NCI-H2171 (cell line): Measurements from ENCODE around the gene NPAS3.

Experiments
- DNase-seq: peaks from one replicate; lab custom pipeline; 2025; lab: John Stamatoyannopoulos, UW

NPAS3 gene

DNA sequence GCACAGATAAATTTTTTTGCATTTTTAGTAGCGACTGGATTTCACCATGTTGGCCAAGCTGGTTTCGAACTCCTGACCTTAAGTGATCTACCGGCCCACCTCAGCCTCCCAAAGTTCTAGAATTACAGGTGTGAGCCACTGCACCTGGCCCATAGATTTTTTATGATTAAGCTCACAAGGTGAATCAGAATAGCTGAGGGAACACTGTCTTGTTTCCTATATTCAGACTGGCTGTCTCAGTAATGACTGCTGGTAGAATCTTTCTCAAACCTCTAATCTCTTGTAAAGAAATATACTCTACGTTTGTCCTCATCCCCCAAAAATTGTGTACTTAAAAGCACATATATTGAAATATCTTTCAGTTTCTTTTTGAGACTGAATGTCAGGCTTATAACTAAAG lies 650.1 kb downstream of the NPAS3 start:
- no peak for DNase-seq

- DNase-seq, result no peak
Observed at GRCh38 chr14:33589334-33589733, 650.7 kb downstream of the NPAS3 start.

- no peak for DNase-seq
Observed at GRCh38 chr14:33590891-33591630, 652.4 kb downstream of the NPAS3 start.

DNA sequence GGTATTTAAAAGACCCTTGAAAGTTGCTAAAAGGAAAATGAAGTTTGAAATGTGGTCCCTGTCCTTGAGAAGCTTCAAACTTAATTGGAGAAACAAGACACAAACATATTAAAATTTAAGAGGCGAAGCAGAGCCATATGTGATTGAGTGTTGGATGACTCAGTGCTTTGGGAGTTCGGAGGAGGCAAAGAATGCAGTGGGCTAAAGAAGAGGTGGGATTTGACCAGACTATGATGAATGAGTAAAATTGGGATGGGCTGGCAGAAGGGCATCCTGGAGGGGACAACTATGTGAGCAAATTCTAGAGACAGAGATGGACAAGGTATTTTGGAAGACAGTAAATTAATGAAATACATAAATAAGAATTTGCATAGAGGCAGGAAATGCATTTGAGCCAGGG lies 653.6 kb downstream of the NPAS3 start:
- DNase-seq, result no peak

GRCh38 chr14:33596211-33597080 lies 657.8 kb downstream of the NPAS3 start:
- no peak for DNase-seq

- no peak for DNase-seq
Observed at GRCh38 chr14:33598582-33598981, 659.9 kb downstream of the NPAS3 start.

GRCh38 chr14:33602396-33602795 lies 663.7 kb downstream of the NPAS3 start:
- DNase-seq, result no peak

DNA sequence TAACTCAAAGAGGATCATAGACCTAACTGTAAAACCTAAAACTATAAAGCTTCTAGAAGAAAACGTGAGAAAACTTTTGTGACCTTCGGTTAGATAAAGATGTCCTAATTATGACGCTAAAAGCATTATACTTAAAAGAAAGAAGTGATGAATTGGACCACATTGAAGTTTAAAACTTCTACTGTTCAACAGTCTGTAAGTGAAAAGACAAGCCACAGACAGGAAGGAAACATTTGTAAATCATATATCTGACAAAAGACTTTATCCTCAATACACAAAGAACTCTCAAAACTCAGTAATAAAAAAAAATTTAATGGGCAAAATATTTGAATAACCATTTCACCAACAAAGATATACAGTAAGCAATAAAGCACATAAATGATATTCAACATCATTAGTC lies 667.9 kb downstream of the NPAS3 start:
- no peak for DNase-seq

GRCh38 chr14:33609582-33609981 lies 670.9 kb downstream of the NPAS3 start:
- no peak for DNase-seq

GRCh38 chr14:33610121-33610520 lies 671.4 kb downstream of the NPAS3 start:
- no peak for DNase-seq

DNA sequence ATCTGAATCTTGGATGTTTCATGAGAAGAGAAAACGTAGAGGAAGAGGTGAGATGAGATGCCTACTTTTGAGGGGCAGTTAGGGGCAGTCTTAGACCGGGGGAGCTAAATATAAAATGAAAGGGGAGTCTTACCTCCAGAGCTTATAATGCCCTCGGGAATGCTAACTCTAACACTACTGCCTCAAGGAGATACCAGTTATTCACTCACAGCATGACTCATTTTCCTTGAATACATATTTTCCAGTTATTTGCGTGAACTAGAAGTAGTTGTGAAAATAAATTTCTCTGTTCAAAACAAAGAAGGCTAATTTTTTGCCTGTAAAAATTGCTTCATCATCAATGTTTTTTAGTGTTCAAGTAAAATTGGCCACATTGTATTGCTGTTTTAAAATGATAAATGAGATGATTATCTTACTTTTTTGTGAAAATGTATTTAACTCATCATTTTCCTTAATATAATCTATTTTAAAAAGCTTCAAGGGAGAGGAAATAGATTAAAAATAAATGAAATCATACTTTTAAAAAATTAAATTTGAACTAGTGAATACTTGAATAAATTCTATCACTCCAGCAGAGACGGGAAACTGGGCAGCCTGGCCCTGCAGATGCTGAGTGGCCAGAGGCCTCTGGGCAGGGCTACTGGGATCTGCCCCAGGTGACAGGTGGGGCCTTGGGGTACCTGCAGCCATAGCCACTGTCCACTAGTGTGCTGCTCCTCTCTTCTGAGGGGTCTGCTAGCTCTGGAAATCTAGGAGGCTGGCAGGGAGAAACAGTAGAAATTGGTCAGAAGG lies 672.9 kb downstream of the NPAS3 start:
- DNase-seq, result no peak

DNA sequence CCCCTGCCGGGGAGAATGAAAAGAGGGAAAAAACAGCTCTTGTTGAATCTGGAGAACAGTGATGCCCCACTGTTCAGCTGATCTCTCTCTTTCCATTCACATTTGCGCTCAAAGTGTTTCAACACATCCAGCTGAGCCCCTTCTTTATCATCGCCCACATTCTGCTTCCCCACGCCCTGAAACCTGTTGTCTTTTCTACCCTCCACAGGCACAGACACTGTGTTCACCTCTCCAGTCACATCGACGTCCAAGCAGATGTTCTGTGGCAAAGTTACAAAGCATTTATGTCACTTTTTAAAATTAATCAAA lies 673.5 kb downstream of the NPAS3 start:
- DNase-seq, result no peak

DNA sequence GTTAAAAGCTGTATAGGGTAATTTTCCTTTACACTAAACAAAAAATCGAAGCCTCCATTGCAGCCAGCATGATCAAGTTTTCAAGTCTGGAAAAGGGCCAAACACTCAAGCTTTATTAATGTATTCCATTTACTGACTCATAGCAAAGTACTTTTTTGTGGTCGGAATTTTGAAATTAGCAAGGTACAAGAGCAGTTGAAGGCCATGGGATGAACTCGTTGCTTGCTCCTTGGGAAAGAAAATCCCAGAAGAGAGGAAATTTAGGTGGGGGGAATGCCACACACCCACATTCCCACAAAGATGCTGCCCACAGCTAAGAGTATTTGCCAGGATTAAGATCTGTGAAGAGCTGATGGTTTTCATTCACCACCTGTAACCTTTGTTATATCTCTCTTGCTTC lies 678.5 kb downstream of the NPAS3 start:
- DNase-seq, result no peak

DNA sequence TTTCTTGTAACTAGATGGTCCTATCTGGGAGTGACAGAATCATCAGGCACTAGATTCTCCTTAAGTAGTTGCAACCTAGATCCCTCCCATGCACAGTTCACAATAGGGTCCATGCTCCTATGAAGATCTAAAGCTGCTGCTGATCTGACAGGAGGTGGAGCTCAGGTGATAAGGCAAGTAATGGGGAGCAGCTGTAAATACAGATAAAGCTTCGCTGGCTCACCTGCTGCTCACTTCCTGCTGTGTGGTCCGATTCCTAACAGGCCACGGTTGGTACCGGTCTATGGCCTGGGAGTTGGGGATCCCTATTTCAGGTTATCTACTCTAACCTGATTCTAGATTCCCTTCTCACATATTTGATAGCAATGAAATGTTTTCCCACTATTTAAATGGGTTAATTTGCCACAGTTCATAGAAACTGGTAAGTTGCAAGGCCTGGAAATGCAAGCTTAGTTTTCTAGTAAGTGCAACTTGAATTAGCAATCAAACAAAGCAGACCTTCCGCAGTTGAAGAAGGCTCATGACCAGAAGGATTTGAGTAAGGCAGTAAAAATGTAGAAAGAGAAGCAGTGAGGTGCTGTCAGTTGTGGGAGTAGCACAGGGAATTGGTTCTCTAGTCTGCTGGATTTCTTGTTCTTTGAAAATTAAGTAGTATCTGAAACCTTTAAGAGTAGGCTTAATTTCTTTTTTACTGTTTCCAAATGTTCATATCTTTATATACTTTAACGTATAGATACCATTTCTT lies 679.9 kb downstream of the NPAS3 start:
- DNase-seq, result no peak

- DNase-seq, result no peak
Observed at GRCh38 chr14:33622496-33622895, 683.8 kb downstream of the NPAS3 start.

DNA sequence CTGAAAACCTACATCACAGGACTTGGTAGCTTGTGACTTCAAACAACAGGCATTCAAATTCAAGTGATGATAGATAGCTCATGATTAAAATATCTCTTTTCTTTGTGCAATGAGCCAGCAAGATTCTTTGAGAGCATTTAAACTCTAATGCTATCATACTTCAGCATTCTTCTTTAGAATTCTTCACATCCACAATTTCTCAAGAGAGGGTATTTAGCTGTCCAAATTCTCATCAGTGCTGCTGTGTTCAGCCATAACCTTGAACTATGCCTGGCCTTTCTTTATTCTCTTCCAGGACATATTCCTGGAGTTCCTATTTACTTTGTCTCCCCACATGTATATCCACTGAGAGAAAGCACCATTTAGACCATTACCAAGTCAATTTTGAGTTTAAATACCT lies 691.1 kb downstream of the NPAS3 start:
- DNase-seq, result no peak

DNA sequence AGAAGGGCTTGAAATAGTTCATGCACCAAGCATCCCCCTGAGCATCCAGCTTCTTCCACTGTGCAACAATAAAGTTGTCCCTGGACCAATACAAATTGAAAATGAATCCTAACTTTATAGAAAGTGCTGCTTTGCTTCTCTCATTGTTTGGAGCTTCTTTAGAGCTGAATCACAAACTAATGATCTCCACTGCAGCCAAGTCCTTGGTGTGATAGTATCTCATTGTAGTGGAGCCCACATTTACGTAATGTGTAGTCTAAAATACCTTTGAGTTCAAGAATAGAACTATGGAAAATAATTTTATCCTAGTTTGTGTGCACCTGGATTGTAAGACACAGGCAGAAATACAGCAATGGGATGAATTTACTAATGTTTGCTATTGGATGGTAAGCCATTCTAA lies 692.3 kb downstream of the NPAS3 start:
- DNase-seq, result no peak

DNA sequence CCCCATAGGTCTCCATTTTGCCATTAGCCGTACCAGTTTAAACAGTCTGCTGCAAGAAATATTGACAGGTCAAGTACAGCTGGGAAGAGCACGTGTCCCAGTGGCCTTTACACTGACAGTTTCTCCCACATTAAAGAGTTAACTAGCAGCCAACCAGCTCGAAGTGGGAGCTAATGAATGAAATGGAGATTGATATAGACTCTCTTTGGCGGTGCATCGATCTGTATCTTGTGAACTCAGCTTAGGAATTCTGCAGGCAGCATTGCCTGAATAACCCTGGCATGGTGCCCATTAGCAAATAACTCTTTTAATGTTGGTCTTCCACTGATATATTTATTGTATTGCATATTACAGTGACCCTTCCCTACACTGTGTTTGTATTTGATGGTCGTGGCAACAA lies 692.8 kb downstream of the NPAS3 start:
- DNase-seq, result no peak

- DNase-seq, result no peak
Observed at GRCh38 chr14:33634631-33635030, 696.0 kb downstream of the NPAS3 start.

GRCh38 chr14:33636716-33637115 lies 698.0 kb downstream of the NPAS3 start:
- DNase-seq, result no peak

DNA sequence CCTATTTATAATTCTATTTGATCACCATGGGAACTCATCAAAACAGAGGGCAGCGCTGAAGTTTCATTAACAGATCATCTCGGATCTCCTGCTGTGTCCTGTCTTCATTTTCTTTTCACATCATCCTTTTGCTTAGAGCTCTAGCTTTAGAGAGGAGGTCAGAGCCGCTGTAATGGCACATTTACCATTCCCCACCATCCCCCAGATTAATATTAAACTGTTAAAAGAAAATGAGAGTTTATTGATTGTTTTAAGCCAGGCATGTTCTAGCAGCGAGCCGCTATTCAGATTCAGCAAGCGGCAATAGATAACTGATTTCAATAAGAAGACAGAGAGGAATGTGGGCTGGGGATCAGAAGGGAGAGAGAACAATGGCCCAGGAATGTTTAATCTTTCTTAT lies 703.4 kb downstream of the NPAS3 start:
- DNase-seq, result no peak

GRCh38 chr14:33642691-33643244 lies 704.1 kb downstream of the NPAS3 start:
- no peak for DNase-seq
